DOHH2 (cell line): ENCODE measurements around the gene GRB2.

Source experiments
- H3F3A ChIP-seq: fragments of 200-600 bp; sonication (generic), shearing (Covaris generic); 2 replicates; pipeline ENCODE4 v1.6.0; 2016; ENCODE audit warnings: antibody characterized with exemption, mild to moderate bottlenecking; ENCODE audit not compliant: control insufficient read depth, insufficient read depth
- H3K27ac ChIP-seq: fragments of 200-600 bp; sonication (generic); 2 replicates; pipeline ENCODE4 v1.5.1; 2014; ENCODE audit warnings: low read depth, mild to moderate bottlenecking, low read length, moderate library complexity
- H3K27me3 ChIP-seq: fragments of 200-600 bp; sonication (generic); 2 replicates; pipeline ENCODE4 v1.6.1; 2014; ENCODE audit warnings: mild to moderate bottlenecking, low read length, mixed read lengths; ENCODE audit not compliant: control insufficient read depth
- H3K36me3 ChIP-seq: fragments of 200-600 bp; sonication (generic); 2 replicates; pipeline ENCODE4 v1.6.1; 2014; ENCODE audit warnings: mild to moderate bottlenecking, low read length, moderate library complexity, mixed read lengths; ENCODE audit not compliant: control insufficient read depth
- H3K4me1 ChIP-seq: fragments of 200-600 bp; sonication (generic); 2 replicates; pipeline ENCODE4 v1.6.1; 2014; ENCODE audit warnings: mild to moderate bottlenecking, low read length, mixed read lengths; ENCODE audit not compliant: control insufficient read depth
- H3K4me2 ChIP-seq: fragments of 200-600 bp; sonication (generic); 2 replicates; pipeline ENCODE4 v1.6.0; 2014; ENCODE audit warnings: mild to moderate bottlenecking, low read length, moderate library complexity
- H3K4me3 ChIP-seq: fragments of 200-600 bp; sonication (generic); 2 replicates; pipeline ENCODE4 v1.5.1; 2014; ENCODE audit warnings: mild to moderate bottlenecking, low read length, mixed read lengths
- H3K79me2 ChIP-seq: fragments of 200-600 bp; sonication (generic); 2 replicates; pipeline ENCODE4 v1.6.1; 2014; ENCODE audit warnings: mild to moderate bottlenecking, low read length, mixed read lengths; ENCODE audit not compliant: control insufficient read depth
- H3K9me2 ChIP-seq: fragments of 200-600 bp; sonication (generic); replicated peaks from 2 replicates; pipeline ENCODE4 v1.6.1; 2014; ENCODE audit warnings: mild to moderate bottlenecking, low read length, mixed read lengths; ENCODE audit not compliant: control insufficient read depth
- H3K9me3 ChIP-seq: fragments of 200-600 bp; sonication (generic); 2 replicates; pipeline ENCODE4 v1.6.1; 2014; ENCODE audit warnings: antibody characterized with exemption, low read length, mixed read lengths; ENCODE audit not compliant: control insufficient read depth, insufficient read depth
- H4K20me1 ChIP-seq: fragments of 200-600 bp; sonication (generic); 2 replicates; pipeline ENCODE4 v1.6.0; 2014; ENCODE audit warnings: low read depth, mild to moderate bottlenecking, antibody characterized with exemption, low read length, moderate library complexity; ENCODE audit not compliant: control insufficient read depth, insufficient read depth
- CTCF ChIP-seq: fragments of 200-600 bp; sonication (generic); IDR thresholded peaks from one replicate; pipeline ENCODE4 v1.5.1; 2014; ENCODE audit warnings: antibody characterized with exemption, mild to moderate bottlenecking, low read depth, low read length; ENCODE audit not compliant: poor library complexity, severe bottlenecking
- EZH2phosphoT487 ChIP-seq: fragments of 200-600 bp; sonication (generic); IDR thresholded peaks from 2 replicates; pipeline ENCODE4 v1.6.1; 2017; ENCODE audit warnings: borderline replicate concordance, mild to moderate bottlenecking, antibody characterized with exemption, low read length, moderate library complexity, mixed read lengths

Gene GRB2

GRCh38 chr17:75325348-75325747 lies 80.1 kb downstream of the GRB2 start:
- no peak overlapping the region for H3K4me3 ChIP-seq
- no peaks in the 10 kb centered on the region for H3K27me3 ChIP-seq
- peaks cover 53% of the 10 kb centered on the region for H3K4me1 ChIP-seq
- H3K27ac ChIP-seq = 0 out of 2 replicates have a peak overlapping the region, but pooled peaks have one; percentile 19
- H3F3A ChIP-seq = peaks cover 31% of the 10 kb centered on the region
- H3K4me2 ChIP-seq = no peak overlapping the region
- peaks cover 67% of the 10 kb centered on the region for H3K36me3 ChIP-seq
- no peaks in the 10 kb centered on the region for H3K9me3 ChIP-seq
- no peaks in the 10 kb centered on the region for H3K9me2 ChIP-seq
- no peak for TF ChIP-seq EZH2phosphoT487
- TF ChIP-seq CTCF = no peak
- peaks cover 64% of the 10 kb centered on the region for H3K79me2 ChIP-seq
- H4K20me1 ChIP-seq = no peaks in the 10 kb centered on the region

GRCh38 chr17:75321506-75321905 lies 84.0 kb downstream of the GRB2 start:
- no peaks in the 10 kb centered on the region for H3K9me2 ChIP-seq
- TF ChIP-seq EZH2phosphoT487 (no peak), CTCF (no peak)
- H3F3A ChIP-seq = peaks cover 27% of the 10 kb centered on the region
- H3K27me3 ChIP-seq = no peaks in the 10 kb centered on the region
- H3K79me2 ChIP-seq = peaks cover 39% of the 10 kb centered on the region
- H3K36me3 ChIP-seq = peaks cover 87% of the 10 kb centered on the region
- H3K4me3 ChIP-seq = no peak overlapping the region
- no peaks in the 10 kb centered on the region for H3K9me3 ChIP-seq
- H4K20me1 ChIP-seq = no peaks in the 10 kb centered on the region
- H3K27ac ChIP-seq = no peak overlapping the region
- H3K4me2 ChIP-seq = no peak overlapping the region
- peaks cover 59% of the 10 kb centered on the region for H3K4me1 ChIP-seq

- Histone ChIP-seq H4K20me1 (no peaks in the 10 kb centered on the region), H3K79me2 (peaks cover 26% of the 10 kb centered on the region), H3F3A (peaks cover 22% of the 10 kb centered on the region), H3K27me3 (no peaks in the 10 kb centered on the region), H3K4me2 (peak overlapping the region; percentile 35), H3K4me3 (peak overlapping the region; percentile 17), H3K36me3 (peaks cover 73% of the 10 kb centered on the region), H3K4me1 (peaks cover 51% of the 10 kb centered on the region), H3K27ac (peak overlapping the region; percentile 16), H3K9me3 (no peaks in the 10 kb centered on the region), H3K9me2 (no peaks in the 10 kb centered on the region)
- TF ChIP-seq EZH2phosphoT487 (no peak), CTCF (no peak)
Observed at GRCh38 chr17:75319904-75320691, 85.4 kb downstream of the GRB2 start.
